GM12865 (cell line): ENCODE data around the gene TMEM170A.
"Not testable (repeated sequence)": the region's sequence is repeated elsewhere in the genome, so short reads cannot be mapped to it uniquely, and the experiment has no call there.

ENCODE experiments used
- DNase-seq: peaks from one replicate; pipeline ENCODE4 v3.0.0; 2010; ENCODE audit warnings: low read depth
- H3K4me3 ChIP-seq: 2 replicates; pipeline ENCODE4 v1.5.1; 2011; ENCODE audit warnings: mild to moderate bottlenecking, low read depth, low read length, control low read depth
- TF ChIP-seq, protein P1 (sequence below): IDR thresholded peaks from 2 replicates; pipeline ENCODE4 v1.5.1; 2011; ENCODE audit warnings: low read length, control low read depth, low read depth, inconsistent platforms; ENCODE audit not compliant: insufficient read depth; ENCODE audit errors: missing control alignments

TMEM170A gene

DNA sequence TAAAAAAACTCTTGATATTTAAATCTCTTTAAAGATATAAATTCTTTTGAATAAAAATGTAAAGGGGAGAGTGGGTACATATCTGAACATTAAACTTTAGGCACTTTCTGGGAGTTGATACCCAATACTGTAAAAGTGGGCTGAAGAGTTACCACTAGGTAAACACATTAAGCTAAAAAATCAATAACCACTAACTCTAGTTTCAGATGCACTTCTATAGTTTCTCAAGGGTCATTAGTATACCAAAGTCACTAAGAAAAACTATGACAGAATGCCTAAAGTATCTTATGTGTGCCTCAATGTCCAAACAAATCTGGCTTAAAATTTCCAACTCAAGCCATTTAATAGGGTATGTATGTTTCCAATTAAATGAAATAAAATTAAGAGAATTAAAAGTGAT is 18.1 kb downstream of the TMEM170A start:
- no peak overlapping the region for H3K4me3 ChIP-seq
- TF ChIP-seq, protein P1, sequence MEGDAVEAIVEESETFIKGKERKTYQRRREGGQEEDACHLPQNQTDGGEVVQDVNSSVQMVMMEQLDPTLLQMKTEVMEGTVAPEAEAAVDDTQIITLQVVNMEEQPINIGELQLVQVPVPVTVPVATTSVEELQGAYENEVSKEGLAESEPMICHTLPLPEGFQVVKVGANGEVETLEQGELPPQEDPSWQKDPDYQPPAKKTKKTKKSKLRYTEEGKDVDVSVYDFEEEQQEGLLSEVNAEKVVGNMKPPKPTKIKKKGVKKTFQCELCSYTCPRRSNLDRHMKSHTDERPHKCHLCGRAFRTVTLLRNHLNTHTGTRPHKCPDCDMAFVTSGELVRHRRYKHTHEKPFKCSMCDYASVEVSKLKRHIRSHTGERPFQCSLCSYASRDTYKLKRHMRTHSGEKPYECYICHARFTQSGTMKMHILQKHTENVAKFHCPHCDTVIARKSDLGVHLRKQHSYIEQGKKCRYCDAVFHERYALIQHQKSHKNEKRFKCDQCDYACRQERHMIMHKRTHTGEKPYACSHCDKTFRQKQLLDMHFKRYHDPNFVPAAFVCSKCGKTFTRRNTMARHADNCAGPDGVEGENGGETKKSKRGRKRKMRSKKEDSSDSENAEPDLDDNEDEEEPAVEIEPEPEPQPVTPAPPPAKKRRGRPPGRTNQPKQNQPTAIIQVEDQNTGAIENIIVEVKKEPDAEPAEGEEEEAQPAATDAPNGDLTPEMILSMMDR, result no peak
- no peak for DNase-seq

DNA sequence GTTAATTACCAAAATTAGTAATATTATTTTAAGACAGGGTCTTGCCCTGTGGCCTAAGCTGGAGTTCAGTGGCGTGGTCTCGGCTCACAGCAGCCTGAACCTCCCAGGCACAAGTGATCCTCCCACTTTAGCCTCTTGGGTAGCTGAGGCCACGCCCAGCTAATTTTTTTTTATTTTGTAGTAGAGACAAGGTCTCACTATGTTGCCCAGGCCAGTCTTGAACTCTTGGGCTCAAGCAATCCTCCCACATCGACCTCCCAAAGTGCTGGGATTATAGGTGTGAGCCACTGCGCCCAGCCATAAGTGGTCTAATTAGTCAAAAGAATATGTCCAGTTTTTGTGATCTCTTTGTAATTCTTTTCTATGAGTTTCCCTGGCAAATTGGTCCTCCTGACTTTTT is 19.2 kb downstream of the TMEM170A start:
- DNase-seq, result no peak
- TF ChIP-seq, protein P1, result no peak

DNA sequence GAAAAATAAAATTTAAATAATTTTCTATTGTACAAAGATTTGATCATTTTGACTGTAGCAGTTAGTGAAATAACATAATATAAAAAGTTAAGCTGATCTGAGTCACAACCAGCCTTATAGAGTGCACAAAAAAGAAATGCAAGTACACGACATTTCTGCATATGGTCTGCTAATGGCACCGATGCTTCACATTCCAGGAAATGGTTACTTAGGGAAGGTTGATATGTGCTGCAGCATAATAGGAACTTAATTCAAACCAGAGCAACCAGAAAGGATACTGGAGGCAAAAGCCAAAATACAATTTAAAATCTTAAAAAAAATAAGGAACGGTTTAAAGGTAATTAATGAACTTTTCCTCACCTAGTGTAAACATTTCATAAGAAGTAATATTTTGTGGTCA is 21.2 kb downstream of the TMEM170A start:
- TF ChIP-seq, protein P1, result no peak
- no peak for DNase-seq
- no peak overlapping the region for H3K4me3 ChIP-seq

More for the DNA sequence above, 19.2 kb downstream of the TMEM170A start:
- H3K4me3 ChIP-seq, result no peak overlapping the region

DNA sequence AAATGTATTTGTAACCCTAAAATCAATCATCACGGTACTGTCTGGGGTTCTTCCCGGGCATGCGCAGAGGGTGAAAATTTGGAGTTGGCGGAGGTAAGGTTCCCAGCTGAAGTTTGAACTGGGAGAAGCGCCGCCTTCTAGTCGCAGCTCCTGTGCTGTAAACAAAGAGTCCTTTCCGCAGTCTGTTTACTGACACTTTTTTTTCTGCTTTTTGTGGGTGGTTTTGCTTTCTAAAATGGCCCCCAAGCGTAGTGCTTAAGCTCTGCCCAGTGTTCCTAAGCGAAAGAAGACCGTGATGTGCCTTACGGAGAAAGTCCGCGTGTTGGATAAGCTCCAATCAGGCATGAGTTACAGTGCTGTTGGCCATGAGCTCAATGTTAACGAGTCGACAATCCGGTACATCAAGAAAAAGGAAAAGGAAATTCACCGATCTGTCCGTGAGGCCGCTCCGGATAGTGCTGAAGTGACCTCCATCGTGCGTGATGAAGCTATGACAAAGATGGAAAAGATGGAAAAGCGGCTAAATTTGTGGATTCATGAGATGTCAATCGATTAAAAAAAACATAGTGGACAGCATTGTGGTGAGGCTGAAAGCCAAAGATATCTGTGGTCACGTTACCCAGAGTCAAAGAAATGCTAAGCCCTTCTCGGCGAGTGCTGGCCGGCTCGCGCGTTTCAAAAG is 30.6 kb downstream of the TMEM170A start:
- TF ChIP-seq, protein P1, result no peak
- DNase-seq, result peak; percentile 85
- peak overlapping the region; percentile 72 for H3K4me3 ChIP-seq

DNA sequence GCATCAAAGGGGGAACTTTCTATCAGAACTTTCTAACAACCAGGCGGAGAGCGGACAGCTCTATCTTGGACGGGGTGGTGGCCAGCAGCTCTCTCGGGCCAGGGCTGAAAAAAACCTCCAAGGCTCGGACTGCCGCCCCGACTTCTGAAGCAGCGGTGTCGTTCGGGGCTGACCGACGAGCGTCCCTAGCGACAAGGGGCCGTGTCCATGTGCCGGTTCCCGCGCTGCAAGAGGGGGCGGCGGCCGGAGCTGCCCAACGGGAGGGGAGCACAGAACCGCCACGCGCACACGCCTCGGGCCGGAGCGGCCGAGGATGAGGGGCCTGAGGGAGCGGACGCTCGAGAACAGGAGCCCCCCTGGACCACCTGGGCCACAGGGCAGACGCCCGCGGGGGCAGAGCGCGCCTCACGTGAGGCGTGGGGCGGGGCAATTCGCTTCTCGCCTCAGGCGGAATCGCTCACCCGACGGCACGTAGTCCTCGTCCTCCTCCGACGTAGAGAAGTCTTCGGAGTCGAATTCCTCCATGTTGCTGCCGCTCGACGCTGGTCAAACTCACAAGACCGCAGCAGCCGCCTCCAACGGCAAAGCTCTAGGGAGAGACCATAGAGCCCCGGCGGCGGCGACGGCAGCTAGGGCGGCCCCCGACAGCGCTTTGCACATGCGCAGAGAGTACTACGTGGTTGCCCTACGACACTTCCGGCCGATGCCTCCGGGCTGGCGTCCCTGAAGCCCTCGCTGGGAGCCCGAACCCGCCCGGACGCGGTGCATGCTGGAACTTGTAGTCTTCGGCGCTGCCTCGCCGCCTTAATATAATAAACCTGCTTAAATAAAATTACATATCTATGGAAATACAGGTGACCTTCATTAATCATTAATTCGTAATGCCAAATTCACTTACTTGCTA is 31.4 kb downstream of the TMEM170A start, which contains the start of gene CFDP1:
Gene CFDP1, minus strand, starts transcription at position 676 of the 904 bp plus-strand sequence. Its CDS starts 151 bp downstream, at position 525.
- TF ChIP-seq, protein P1, result peak; percentile 5
- peak; percentile 96 for DNase-seq
- H3K4me3 ChIP-seq, result peak within 1 kb of the TSS; percentile 72

DNA sequence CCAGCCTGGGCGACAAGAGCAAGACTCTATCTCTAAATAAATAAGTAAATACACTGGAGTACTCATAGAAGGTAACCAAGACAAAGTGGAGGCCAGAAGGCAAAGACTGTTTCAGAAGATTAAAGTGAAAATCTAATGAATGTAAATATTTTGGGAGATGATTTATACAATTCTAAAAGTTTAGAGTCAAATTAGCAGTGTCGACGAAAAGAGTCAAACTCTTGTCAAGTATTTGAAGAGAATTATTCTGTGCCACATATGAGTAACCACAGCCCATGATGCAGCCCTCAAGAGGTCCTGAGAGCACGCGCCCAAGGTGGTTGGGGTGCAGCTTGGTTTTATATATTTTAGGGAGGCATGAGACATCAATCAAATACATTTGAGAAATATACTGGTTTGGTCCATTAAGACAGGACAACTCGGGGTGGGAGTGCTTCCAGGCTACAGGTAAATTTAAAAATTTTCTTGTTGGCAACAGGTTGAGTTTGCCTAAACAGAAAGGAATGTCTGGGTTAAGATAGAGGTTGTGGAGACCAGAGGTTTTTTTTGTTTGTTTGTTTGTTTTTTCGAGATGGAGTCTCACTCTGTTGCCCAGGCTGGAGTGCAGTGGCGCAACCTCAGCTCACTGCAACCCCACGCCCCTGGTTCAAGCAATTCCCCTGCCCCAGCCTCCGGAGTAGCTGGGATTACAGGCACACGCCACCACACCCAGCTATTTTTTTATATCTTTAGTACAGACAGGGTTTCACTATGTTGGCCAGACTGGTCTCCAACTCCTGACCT is 34.7 kb downstream of the TMEM170A start:
- DNase-seq, result no peak
- TF ChIP-seq, protein P1, result no peak
- H3K4me3 ChIP-seq, result no peak overlapping the region

DNA sequence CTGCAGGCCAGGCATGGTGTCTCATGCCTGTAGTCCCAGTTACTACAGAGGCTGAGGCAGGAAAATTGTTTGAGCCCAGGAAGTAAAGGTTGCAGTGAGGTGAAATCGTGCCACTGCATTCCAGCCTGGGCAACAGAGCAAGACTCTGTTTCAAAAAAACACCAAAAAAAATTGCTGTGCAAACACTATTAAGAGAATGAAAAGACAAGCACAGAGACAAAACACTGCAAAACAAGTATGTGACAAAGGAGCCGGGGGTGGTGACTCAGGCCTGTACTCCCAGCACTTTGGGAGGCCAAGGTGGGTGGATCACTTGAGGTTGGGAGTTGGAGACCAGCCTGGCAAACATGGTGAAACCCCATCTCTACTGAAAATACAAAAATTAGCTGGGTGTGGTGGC is 38.0 kb downstream of the TMEM170A start:
- not testable (repeated sequence) for H3K4me3 ChIP-seq, DNase-seq

DNA sequence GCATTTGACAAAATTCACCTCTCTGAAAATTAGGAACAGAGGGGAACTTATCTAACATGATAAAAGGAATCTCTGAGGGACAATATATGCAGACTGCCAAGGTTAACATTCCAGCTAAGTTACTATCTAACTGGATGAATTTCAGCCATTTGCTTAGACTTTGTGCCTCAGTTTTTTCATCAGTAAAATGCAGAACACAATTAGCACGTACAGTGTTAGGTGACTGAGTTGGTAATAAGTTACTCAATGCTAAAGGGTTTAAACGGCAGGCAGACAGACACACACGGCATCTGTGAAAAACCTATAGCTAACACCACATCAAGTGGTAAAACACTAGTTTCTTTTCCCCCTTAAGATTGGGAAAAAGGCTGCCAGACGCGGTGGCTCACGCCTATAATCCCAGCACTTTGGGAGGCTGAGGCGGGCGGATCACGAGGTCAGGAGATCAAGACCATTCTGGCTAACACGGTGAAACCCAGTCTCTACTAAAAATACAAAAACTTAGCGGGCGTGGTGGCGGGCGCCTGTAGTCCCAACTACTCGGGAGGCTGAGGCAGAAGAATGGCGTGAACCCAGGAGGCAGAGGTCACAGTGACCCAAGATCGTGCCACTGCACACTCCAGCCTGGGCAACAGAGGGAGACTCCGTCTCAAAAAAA is 40.3 kb downstream of the TMEM170A start:
- not testable (repeated sequence) for DNase-seq, H3K4me3 ChIP-seq
